Stomach (tissue), 9 donors: ENCODE measurements around the gene IPO9. TPM values are rescaled to one million over a fixed set of nuclear protein-coding genes. Genes with fewer than 3 reads are reported as not detected.

ENCODE experiments used
- DNase-seq, 2 donors: peaks; one replicate each; pipeline versions ENCODE4 v3.0.0 to v3.0.0-alpha.2; 2013 to 2019
- H3K27ac ChIP-seq, 5 donors: fragments of 200-600 bp in 4 of 5; sonication (generic) in 4 of 5; one replicate each; pipeline ENCODE4 v1.5.1; 2013 to 2019; ENCODE audit warnings: mild to moderate bottlenecking in 1 of 5, moderate library complexity in 1 of 5
- H3K27me3 ChIP-seq, 3 donors: fragments of 200-600 bp; sonication (generic); one replicate each; pipeline ENCODE4 v1.5.1; 2017 to 2019; ENCODE audit warnings: mixed run types in 1 of 3
- H3K36me3 ChIP-seq, 4 donors: fragments of 200-600 bp; sonication (generic); 1 replicate in 3 of 4; 2 replicates in 1 of 4; pipeline ENCODE4 v1.5.1; 2016 to 2019
- H3K4me1 ChIP-seq, 4 donors: fragments of 200-600 bp; sonication (generic); one replicate each; pipeline ENCODE4 v1.5.1; 2016 to 2019
- H3K4me3 ChIP-seq, 4 donors: fragments of 200-600 bp; sonication (generic) in 3 of 4; one replicate each; pipeline ENCODE4 v1.5.1; 2016 to 2019; ENCODE audit warnings: mild to moderate bottlenecking in 1 of 4
- H3K9me3 ChIP-seq, 4 donors: fragments of 200-600 bp; sonication (generic); one replicate each; pipeline ENCODE4 v1.5.1; 2016 to 2019
- EP300 ChIP-seq: sonication (generic); formaldehyde crosslinking; IDR thresholded peaks from one replicate; pipeline ENCODE4 v1.6.1; 2017; ENCODE audit warnings: antibody characterized with exemption
- POLR2A ChIP-seq, 4 donors: fragments of 450-650 bp; IDR thresholded peaks; one replicate each; pipeline ENCODE4 v1.6.1; 2016; ENCODE audit warnings: antibody characterized with exemption in 4 of 4, control low read depth in 2 of 4, mild to moderate bottlenecking in 1 of 4, moderate library complexity in 1 of 4
- POLR2AphosphoS5 ChIP-seq, 3 donors: sonication (generic); formaldehyde crosslinking; IDR thresholded peaks; one replicate each; pipeline ENCODE4 v1.6.1; 2016; ENCODE audit warnings: antibody characterized with exemption in 3 of 3
- WGBS, 5 donors: extraction: QIAGEN DNeasy Blood & Tissue Kit in 3 of 5; methylation state at CpG; one replicate each; pipeline versions ENCODE4 v1.1.5 to v1.1.7; 2013 to 2018; 5-methylcytosine and 5-hydroxymethylcytosine counted together
- intact Hi-C: fragments of 100-400 bp; cut with DNase I; formaldehyde crosslinking; loops from one replicate; pipeline ENCODE4 v1.15.1; 2023; ENCODE audit warnings: low total_unique reads
- polyA plus RNA-seq, 3 donors: library from polyadenylated mRNA; stranded (reverse); fragments of 200-250 nt; gene quantifications; one replicate each; pipeline ENCODE4 v1.2.3, GENCODE V29; 2013
- total RNA-seq, 5 donors: library from RNA; depleted of rRNA; stranded (reverse); fragments of >200 nt; gene quantifications; one replicate each; pipeline versions ENCODE4 v1.1.0 to v1.2.3, GENCODE V29; 2014 to 2016
- TF ChIP-seq, protein P1 (sequence below), 7 experiments: fragments of 450-650 bp in 4 of 7; fragments of 200-600 bp in 3 of 7; sonication (generic) in 3 of 7; IDR thresholded peaks; one replicate each; pipeline ENCODE4 v1.5.1; 2016 to 2019; ENCODE audit warnings: antibody characterized with exemption in 7 of 7, control low read depth in 2 of 7, mild to moderate bottlenecking in 1 of 7
- donor health status: healthy with polysubstance abuse.
- donor health status: Bipolar disorder and iron deficiency.
- donor health status: healthy.

IPO9 gene
- total and polyA plus RNA-seq, 8 donors = 5.2 to 27.9 (median 12.1) TPM

DNA sequence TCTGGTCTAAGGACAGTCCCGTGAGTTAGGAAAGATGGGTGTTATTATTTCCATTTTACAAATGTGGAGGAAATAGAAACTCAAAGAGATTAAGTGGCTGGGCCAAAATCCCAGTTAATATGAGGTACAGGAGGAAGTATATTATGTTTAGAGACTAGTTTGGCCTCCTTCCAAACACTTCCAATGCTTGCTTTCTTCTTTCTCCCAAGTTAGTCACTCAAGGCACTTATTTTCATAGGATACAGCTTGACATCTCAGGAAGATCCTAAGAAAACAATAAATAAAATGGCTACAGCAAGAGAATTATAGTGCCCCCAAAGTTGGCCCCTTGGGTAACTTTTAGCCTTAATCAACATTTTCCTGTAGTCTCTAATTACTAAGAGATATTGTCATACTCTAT is 47.5 kb upstream of the IPO9 start:
- 13 to 48% (median 21%) methylated on average over 1 of the region's 1 CpG for WGBS, 5 donors
- Histone ChIP-seq H3K4me3 (no peak overlapping the region), H3K9me3 (no peaks in the 10 kb centered on the region), H3K27me3 (no peaks in the 10 kb centered on the region), H3K4me1 (peaks cover 4 to 24% (median 16%) of the 10 kb centered on the region in 4 donors), H3K36me3 (peaks cover 31 to 57% (median 53%) of the 10 kb centered on the region in 4 donors), H3K27ac (peak overlapping the region in 1 of 5 donors; percentile 21)
- intact Hi-C loops = no loop called here
- peak in 1 of 2 donors; percentile 45 for DNase-seq
- TF ChIP-seq EP300 (no peak), POLR2A (IDR thresholded peaks at IDR 0.05) (no peak), POLR2AphosphoS5 (IDR thresholded peaks at IDR 0.05) (no peak)
- TF ChIP-seq, protein P1, sequence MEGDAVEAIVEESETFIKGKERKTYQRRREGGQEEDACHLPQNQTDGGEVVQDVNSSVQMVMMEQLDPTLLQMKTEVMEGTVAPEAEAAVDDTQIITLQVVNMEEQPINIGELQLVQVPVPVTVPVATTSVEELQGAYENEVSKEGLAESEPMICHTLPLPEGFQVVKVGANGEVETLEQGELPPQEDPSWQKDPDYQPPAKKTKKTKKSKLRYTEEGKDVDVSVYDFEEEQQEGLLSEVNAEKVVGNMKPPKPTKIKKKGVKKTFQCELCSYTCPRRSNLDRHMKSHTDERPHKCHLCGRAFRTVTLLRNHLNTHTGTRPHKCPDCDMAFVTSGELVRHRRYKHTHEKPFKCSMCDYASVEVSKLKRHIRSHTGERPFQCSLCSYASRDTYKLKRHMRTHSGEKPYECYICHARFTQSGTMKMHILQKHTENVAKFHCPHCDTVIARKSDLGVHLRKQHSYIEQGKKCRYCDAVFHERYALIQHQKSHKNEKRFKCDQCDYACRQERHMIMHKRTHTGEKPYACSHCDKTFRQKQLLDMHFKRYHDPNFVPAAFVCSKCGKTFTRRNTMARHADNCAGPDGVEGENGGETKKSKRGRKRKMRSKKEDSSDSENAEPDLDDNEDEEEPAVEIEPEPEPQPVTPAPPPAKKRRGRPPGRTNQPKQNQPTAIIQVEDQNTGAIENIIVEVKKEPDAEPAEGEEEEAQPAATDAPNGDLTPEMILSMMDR (IDR thresholded peaks at IDR 0.05) = no peak

DNA sequence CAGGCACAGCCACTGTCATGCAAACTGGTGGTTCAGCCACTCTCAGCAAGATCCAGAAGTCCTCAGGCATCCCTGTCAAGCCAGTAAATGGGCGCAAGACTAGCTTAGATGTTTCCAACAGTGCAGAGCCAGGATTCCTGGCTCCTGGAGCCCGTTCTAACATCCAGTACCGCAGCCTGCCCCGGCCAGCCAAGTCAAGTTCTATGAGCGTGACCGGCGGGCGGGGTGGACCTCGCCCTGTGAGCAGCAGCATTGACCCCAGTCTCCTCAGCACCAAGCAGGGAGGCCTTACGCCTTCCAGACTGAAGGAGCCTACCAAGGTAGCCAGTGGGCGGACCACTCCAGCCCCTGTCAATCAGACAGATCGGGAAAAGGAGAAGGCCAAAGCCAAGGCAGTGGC is 46.6 kb upstream of the IPO9 start:
- 93 to 98% (median 97%) methylated on average over 9 to 12 of the region's 12 CpGs for WGBS, 5 donors
- H3K36me3 ChIP-seq = peaks cover 31 to 66% (median 62%) of the 10 kb centered on the region in 4 donors
- TF ChIP-seq POLR2AphosphoS5 (IDR thresholded peaks at IDR 0.05) (no peak), POLR2A (IDR thresholded peaks at IDR 0.05) (no peak), EP300 (no peak)
- TF ChIP-seq, protein P1 (IDR thresholded peaks at IDR 0.05) = no peak
- no peak overlapping the region for H3K27ac ChIP-seq
- no peak for DNase-seq
- H3K27me3 ChIP-seq = no peaks in the 10 kb centered on the region
- H3K9me3 ChIP-seq = no peaks in the 10 kb centered on the region
- H3K4me1 ChIP-seq = peaks cover 4 to 24% (median 16%) of the 10 kb centered on the region in 4 donors
- intact Hi-C loops = no loop called here
- no peak overlapping the region for H3K4me3 ChIP-seq

DNA sequence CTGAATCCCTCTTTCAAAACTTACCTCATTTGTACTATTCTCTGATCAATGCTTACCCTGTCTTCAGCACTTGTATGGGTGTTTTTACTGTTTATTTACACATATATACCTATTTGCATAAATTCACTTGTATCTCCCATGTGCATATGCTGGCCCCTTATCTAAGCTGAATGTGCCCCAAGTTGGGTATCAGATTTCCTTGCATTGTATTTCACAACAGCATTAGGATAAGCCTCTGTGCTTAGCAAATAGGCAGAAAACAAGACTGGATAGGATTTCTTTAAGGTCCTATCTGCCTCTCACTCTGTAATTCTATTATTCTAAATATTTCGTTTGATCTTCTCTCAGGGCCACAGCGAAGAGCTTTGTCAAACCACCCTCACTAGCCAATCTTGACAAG is 45.9 kb upstream of the IPO9 start:
- H3K9me3 ChIP-seq = no peaks in the 10 kb centered on the region
- intact Hi-C loops = no loop called here
- peaks cover 4 to 17% (median 13%) of the 10 kb centered on the region in 4 donors for H3K4me1 ChIP-seq
- TF ChIP-seq, protein P1 (IDR thresholded peaks at IDR 0.05) = no peak
- TF ChIP-seq EP300 (no peak), POLR2AphosphoS5 (IDR thresholded peaks at IDR 0.05) (no peak), POLR2A (IDR thresholded peaks at IDR 0.05) (no peak)
- no peak for DNase-seq
- WGBS, 5 donors = 59 to 92% (median 70%) methylated on average over 2 of the region's 2 CpGs
- H3K27ac ChIP-seq = no peak overlapping the region
- H3K27me3 ChIP-seq = no peaks in the 10 kb centered on the region
- no peak overlapping the region for H3K4me3 ChIP-seq
- H3K36me3 ChIP-seq = peaks cover 36 to 73% (median 69%) of the 10 kb centered on the region in 4 donors

DNA sequence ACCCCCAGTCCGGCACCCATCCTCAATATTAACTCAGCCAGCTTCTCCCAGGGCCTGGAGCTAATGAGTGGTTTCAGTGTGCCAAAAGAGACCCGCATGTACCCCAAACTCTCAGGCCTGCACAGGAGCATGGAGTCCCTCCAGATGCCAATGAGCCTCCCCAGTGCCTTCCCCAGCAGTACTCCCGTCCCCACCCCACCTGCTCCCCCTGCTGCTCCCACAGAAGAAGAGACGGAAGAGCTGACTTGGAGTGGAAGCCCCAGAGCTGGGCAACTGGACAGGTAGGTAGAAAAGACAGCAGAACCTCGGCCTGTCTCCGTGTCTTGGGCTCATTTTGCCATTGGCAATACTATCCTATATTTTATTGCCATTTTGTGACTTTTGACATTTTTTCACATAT is 45.4 kb upstream of the IPO9 start:
- Histone ChIP-seq H3K4me1 (peaks cover 4 to 12% (median 11%) of the 10 kb centered on the region in 4 donors), H3K27ac (no peak overlapping the region), H3K27me3 (no peaks in the 10 kb centered on the region), H3K9me3 (no peaks in the 10 kb centered on the region), H3K36me3 (peaks cover 41 to 78% (median 74%) of the 10 kb centered on the region in 4 donors), H3K4me3 (no peak overlapping the region)
- intact Hi-C loops = no loop called here
- WGBS, 5 donors = 89 to 94% (median 89%) methylated on average over 6 of the region's 6 CpGs
- TF ChIP-seq POLR2AphosphoS5 (IDR thresholded peaks at IDR 0.05) (no peak), POLR2A (IDR thresholded peaks at IDR 0.05) (no peak), EP300 (no peak)
- TF ChIP-seq, protein P1 (IDR thresholded peaks at IDR 0.05) = no peak
- DNase-seq = no peak
